Measurements from ENCODE around the gene ZC2HC1C. TPM values are rescaled to one million over a fixed set of nuclear protein-coding genes. Genes with fewer than 3 reads are reported as not detected.

Gene ZC2HC1C
- total and polyA plus RNA-seq, 2 experiments from 2014 or later: 0.90 to 2.8 TPM

DNA sequence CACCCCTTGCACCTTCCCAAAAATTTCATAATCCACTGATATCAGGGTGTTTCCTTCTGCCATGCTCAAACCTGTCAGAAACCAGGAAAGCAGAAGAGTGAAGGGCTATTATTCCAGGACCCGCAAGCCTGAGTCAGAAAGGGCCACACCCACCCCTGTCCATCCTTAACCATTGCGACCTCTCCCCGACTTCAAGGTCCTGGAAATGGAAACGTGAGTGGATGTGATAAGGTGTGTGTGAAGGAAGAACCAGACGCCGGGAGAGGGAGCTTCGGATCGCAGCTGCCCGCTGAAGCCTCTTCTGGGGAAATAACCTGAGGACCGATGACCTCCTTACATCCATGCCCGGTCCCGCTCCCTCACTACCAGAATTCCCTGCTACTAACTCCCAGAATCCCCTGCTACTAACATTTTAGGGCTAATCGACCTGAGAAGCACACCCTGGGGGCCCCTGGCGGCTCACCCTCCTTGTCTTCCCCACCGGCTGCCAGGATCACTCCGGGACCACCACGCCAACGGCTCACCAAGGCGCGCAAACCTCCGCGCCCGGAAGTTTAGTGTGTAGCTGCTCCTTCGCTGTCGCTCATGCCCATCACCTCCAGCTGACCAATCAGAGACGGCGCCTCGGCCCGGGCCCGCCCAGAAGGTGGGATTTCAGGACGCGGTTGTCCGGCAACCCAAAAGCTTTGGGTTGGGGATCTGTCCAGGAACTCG is 5.8 kb upstream of the ZC2HC1C start, which contains the start of gene ACYP1:
Gene ACYP1 (minus strand): TSS at position 534 of the 714 bp plus-strand sequence. CDS start 471 bp downstream, at position 63.
- Mint-ChIP-seq H3K27me3 (ENCODE audit: insufficient read depth, low read depth, poor library complexity) (peaks cover 2% of the 10 kb centered on the region), H3K4me3 (peak within 1 kb of the TSS; percentile 97), H3K9me3 (peaks cover 8% of the 10 kb centered on the region; the same call in 2 of the 3 replicates), H3K36me3 (ENCODE audit: low read depth) (peaks cover 26% of the 10 kb centered on the region), H3K4me1 (peaks cover 4% of the 10 kb centered on the region; the same call in 2 of the 3 replicates), H3K27ac (peak within 1 kb of the TSS; percentile 92)
- H3K79me2 ChIP-seq (replicated peaks; ENCODE audit: insufficient read depth): peaks cover 47% of the 10 kb centered on the region
- H3K27ac ChIP-seq (ENCODE audit: low read depth): no peak within 1 kb of the TSS
- H3K9me2 ChIP-seq (ENCODE audit: insufficient read depth): no peaks in the 10 kb centered on the region
- DNase-seq (ENCODE audit: low spot score) (peak; percentile 96), ATAC-seq (peak; percentile 97)
- no peak for TF ChIP-seq EZH2phosphoT487 (IDR thresholded peaks at IDR 0.05; ENCODE audit: unreplicated experiment)
- no peak for TF ChIP-seq EZH2 (IDR thresholded peaks at IDR 0.05; ENCODE audit: low read depth, unreplicated experiment)
- no peak for TF ChIP-seq STAT1 (IDR thresholded peaks at IDR 0.05; ENCODE audit: unreplicated experiment)
- no peak for TF ChIP-seq ZNF331 (CRISPR knock-in tag; IDR thresholded peaks at IDR 0.05; ENCODE audit: low read depth)
- TF ChIP-seq JUNB (IDR thresholded peaks at IDR 0.05; ENCODE audit: unreplicated experiment): no peak
- peak; percentile 80 for TF ChIP-seq POLR2AphosphoS5 (IDR thresholded peaks at IDR 0.05; ENCODE audit: low read depth)
- TF ChIP-seq REST (IDR thresholded peaks at IDR 0.05; ENCODE audit: unreplicated experiment): peak; percentile 46
- peak; percentile 27; the same call in 1 of the 2 replicates for TF ChIP-seq CREB1 (CRISPR knock-in tag; IDR thresholded peaks at IDR 0.05; ENCODE audit: low read depth)
- 0 out of 4 replicates have a peak, but pooled peaks of 1 of the 2 experiments have one; percentile 22 for TF ChIP-seq CTCF (conservative IDR thresholded peaks at IDR 0.05; ENCODE audit: low read depth in 2 of 2)
- peaks cover 8% of the 10 kb centered on the region; the same call in 1 of the 2 replicates for H3K36me3 ChIP-seq (ENCODE audit: insufficient read depth)
- peak within 1 kb of the TSS; percentile 82 for H3K4me3 ChIP-seq
- H3F3A ChIP-seq (replicated peaks; ENCODE audit: low read depth): no peaks in the 10 kb centered on the region
- peaks cover 9% of the 10 kb centered on the region; the same call in 1 of the 2 replicates for H3K4me1 ChIP-seq (ENCODE audit: insufficient read depth)
- no peaks in the 10 kb centered on the region for H3K27me3 ChIP-seq (ENCODE audit: insufficient read depth)
- no peaks in the 10 kb centered on the region; the same call in 1 of the 2 replicates for H4K20me1 ChIP-seq (replicated peaks; ENCODE audit: insufficient read depth)
- peak within 1 kb of the TSS; percentile 91 for H3K4me2 ChIP-seq
- H2AFZ ChIP-seq: peak within 1 kb of the TSS; percentile 90
